Stimulated activated naive CD4-positive, alpha-beta T cell treated with Interleukin-2 at 50 U/mL for 16 hours (primary cell): ENCODE measurements around the gene MYL11.

Source experiments
- DNase-seq: peaks from one replicate; lab custom pipeline; 2025; lab: John Stamatoyannopoulos, UW

The MYL11 gene

GRCh38 chr16:30354423-30355143 is 20.0 kb upstream of the MYL11 start:
- no peak for DNase-seq

DNA sequence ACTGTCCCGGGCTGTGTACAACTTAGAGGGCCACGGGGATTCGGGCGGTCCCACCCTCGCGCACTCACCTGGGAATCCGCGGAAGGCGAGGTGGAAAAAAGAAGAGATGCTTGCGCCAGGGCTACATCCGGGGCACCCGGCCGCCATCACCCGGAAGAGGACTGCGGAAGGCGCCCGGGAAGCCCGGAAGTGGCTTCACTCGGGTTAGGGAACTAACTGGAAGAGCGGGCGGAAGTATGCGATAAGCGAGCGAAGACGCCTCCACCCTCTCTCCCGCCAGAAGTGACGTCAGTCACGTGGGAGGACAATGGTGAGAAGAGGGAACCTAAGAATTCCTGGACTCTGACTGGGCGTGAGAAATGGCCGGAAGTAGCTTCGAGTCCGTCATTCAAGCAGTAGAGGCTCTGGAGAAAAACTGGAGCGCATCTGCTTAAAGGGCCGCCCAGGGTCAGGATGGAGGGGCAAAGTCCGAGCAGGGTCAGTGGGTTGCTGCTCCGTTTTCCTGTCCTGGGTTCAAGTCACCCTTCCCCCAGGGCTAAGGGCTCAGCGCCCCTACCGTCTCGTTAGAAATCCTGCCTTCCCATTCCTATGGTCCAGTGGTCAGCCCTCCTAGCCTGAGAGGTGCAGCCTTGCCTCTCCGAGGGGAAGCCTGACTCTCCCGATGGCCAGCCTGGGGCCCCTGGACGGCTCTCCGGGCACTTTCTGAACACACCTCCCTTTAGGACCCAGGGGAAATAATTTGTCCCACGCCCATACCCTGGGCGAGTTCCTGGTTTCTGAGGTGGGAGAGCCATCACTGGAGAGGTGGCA is 19.3 kb upstream of the MYL11 start, which contains the start of gene CD2BP2:
CD2BP2 (minus strand) TSS at position 165 of the 810 bp plus-strand sequence. CDS start 627 bp downstream, outside the sequence.
- peak; percentile 84 for DNase-seq

DNA sequence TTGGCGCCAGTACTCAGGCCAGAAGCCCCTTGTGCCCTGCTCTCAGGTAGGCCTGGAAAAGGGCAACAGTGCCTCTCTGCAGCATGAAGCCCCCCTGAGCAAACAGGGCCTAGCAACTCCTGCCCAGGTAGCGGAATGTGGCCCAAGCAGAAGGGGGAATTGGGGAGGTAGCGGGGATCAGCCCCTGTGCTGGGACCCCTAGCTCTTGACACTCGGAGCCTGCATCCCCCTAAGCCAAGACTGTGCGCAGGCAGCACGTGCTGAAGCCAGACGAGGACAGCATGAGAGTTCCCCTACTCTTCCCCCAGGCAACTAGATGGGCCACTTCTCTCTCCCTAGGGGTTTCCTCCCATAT is 18.7 kb upstream of the MYL11 start:
- DNase-seq: no peak

- DNase-seq: no peak
Observed at GRCh38 chr16:30356401-30357084, 18.1 kb upstream of the MYL11 start.

DNA sequence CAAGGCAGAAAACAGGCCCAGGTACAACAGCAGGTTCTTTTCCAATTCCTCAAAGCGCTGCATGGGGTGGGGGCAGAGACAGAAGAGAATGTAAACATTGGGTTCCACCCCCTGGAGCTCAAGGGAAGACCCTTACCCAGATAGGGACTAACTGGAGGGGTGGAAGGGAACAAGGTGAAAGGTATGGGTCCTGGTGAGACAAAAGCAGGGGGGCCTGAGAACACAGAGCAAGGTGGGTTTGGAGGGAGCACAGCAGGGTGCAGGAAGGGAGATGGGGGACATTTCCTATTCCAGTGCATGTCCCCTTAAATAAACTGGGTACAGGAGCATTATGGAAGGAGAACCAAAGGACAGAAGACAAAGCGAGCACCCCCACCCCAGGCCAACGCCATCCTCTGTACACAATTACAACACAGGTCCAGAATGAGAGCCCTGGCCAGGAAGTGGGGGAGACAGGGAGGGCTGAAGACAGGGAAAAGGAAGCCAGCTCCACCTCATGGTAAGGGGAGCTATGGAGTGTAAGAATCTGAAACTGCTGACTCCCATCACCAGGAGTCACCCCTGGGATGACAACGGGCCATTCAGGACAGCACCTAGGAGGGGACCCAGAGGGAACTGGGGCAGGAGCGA is 17.4 kb upstream of the MYL11 start:
- DNase-seq: no peak

DNA sequence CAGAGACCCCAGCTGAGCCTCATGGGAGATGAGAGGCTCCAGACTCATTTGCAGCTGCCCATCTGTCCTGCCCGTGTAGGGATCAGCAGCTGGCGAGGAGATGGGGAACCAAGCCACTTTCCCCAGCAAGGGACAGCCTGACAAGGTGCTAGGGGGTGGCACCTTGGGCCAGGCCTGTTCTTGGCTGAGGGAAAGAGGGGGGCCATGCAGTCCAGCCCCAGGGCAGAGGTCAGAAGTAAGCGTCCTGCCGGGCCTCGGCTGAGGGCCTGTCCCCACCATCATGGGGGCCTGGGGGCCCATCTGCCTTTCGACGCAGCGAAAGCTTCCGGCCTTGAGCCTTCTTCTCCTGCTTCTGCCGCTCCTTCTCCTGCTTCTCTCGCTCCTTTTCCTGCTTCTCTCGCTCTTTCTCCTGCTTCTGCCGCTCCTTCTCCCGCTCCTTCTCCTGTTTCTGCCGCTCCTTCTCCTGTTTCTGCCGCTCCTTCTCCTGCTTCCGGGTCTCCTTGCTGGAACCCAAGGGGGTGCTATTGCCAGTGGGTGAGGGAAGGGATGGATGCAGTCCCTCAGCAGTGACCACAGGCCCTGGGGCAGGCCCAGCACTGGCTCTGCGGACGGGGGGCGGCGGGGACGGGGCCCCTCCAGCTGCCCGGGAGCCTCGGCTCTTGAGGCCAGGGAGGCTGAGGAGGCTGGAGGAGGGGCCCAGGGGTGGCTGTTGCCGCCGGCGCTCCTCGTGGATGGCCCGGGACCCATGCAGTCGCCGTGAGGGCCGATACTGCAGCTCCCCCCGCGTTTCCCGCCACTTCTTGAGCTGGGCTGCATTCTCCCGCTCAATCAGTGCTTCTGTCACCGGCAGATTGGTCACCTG is 16.7 kb upstream of the MYL11 start:
- DNase-seq: no peak

- no peak for DNase-seq
Observed at GRCh38 chr16:30358577-30358936, 16.0 kb upstream of the MYL11 start.

GRCh38 chr16:30358990-30359870 is 15.4 kb upstream of the MYL11 start:
- DNase-seq: no peak

- DNase-seq: no peak
Observed at GRCh38 chr16:30359871-30360170, 14.8 kb upstream of the MYL11 start.

DNA sequence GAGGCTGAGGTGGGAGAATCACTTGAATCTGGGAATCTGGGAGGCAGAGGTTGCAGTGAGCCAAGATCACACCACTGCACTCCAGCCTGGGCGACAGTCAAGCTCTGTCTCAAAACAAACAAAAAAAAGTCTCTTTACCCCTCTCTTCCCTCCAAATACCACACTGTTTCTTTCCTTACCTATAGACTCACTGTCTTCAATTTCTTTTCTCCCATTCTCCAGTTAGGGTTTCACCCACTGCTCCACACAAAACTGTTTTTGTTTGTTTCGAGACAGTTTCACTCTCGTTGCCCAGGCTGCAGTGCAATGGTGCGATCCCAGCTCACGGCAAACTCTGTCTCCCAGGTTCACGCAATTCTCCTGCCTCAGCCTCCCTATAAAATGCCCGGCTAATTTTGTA is 13.4 kb upstream of the MYL11 start:
- no peak for DNase-seq

DNA sequence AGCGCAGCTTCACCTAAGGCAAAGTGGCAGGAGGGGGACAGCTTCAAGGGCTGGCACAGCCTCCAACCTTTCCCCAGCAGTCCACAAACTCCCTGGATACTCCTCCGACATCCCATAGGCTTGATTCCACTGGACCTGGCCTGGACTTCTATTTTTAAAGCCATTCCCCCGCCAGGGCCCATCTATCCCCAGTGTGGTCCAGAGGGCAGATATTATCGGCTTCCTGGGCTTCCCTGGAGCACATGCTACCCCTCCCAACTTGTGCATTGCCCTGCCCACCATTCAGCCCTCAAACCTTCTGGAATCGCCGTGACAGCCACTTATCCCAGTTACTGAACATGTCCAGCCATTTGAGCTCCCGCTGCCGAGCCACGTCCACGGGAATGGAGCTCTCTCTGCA is 9.4 kb upstream of the MYL11 start:
- DNase-seq: no peak

GRCh38 chr16:30366511-30366910 is 8.1 kb upstream of the MYL11 start:
- no peak for DNase-seq

- no peak for DNase-seq
Observed at GRCh38 chr16:30367349-30368009, 7.1 kb upstream of the MYL11 start.

- no peak for DNase-seq
Observed at GRCh38 chr16:30368122-30368791, 6.3 kb upstream of the MYL11 start.

- DNase-seq: no peak
Observed at GRCh38 chr16:30368792-30369090, 5.9 kb upstream of the MYL11 start.

DNA sequence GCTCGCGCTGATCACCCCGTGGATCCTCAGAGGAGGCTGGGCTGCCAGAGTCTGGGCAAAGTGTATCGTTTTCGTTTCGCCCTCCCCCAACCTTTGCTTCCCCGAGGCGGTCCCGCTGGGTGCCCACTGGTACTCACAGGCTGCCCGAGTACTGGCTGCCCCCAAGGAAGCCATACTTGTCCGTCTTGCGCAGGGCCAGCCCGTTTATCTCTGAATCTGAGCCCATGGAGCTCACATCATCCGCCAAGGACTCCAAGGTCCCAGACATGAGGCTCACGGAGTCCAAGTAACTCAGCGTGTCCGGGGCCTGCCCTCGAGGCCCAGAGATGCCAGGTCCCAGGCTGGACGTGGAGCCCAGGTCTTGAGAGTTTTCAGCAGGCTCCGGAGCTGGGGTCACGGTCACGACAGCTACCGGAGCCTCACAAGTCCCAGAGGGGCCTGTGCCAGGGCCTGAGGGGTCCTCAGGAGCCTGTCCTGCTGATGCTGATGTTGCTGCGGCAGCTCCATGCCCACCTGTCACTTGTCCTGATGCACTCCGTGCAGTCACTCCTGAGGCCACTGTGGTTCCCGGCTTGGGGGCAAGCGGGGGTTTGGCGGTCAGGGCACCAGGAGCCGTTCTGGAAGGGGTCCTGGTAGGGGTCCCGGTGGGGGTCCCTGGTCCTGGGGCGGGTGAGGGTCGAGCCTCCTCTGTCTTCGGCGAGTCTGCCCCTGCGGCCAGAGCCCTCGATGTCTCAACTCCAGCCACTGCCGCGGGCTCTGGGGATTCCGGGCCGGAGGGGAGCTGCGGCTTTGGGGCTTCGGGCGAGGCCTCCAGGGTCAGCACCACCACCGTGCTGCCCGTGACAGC is 5.3 kb upstream of the MYL11 start:
- DNase-seq: peak; percentile 8

DNA sequence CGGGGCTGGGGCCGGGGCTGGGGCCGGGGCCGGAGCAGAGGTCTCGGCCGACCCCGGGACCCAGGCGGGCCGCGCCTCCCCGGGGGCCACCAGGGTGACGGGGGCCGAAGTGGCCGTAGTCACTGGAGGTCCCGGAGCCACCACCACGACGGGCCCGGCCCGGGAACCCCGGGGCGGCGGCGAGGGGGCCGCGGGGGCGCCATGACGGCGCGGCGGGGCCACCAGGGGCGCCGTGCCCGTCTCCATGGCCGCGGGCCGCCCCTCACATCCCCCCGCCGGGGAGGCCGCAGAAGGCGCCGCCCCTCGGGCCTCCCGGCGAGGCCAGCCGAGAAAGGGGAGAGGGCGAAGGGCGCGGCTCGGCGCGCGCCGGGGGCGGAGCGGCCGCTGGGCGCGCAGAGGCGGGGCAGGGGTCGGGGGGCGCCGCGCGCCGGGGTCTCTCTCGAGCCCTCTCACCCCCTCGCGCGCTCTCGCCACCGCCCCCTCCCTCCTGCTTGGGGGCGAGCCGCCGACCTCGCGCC is 4.6 kb upstream of the MYL11 start:
- no peak for DNase-seq

DNA sequence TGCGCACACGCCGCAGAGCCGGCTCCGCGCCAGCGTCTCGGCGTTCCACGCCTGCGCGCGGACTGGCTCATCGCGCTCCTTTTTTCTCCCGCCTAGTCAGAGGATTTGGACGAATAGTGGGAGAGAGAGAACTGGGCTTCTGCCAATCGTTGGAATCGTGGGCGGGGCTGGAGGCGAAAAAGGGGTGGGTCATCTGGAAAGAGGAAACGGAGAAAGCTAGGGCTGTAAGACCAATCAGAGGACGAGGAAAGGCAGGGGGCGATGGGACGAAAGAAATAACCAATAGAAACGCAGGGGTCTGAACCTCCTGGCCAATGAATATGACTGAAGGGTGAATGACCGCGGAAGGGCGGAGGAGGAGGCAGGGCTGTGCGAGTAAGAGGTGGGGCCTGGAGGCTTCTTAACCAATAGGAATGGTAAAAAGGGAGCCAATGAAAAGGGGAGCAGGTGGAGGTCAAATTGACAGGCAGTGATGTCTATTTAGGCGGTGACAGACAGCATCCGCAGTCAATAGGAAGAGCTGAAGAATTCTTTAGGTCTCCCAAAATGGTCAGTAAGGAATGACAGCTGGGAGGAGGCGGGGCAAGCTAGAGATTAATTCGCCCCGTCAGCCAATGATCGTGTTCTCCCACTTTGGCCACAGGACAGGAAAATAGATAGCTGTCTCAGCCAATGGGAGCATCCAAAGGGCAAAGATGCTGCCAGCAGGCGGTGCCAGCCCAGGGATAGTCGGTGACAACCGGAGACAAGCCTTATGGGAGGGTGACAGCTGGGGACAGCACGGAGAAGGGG is 4.0 kb upstream of the MYL11 start, which contains the start of gene TBC1D10B:
TBC1D10B (minus strand) TSS at position 39 of the 792 bp plus-strand sequence. CDS start 311 bp downstream, outside the sequence.
- DNase-seq: peak; percentile 99
